Measurements from ENCODE around the gene ULBP2.
"Not testable (repeated sequence)": the region's sequence is repeated elsewhere in the genome, so short reads cannot be mapped to it uniquely, and the experiment has no call there.

ULBP2 gene

DNA sequence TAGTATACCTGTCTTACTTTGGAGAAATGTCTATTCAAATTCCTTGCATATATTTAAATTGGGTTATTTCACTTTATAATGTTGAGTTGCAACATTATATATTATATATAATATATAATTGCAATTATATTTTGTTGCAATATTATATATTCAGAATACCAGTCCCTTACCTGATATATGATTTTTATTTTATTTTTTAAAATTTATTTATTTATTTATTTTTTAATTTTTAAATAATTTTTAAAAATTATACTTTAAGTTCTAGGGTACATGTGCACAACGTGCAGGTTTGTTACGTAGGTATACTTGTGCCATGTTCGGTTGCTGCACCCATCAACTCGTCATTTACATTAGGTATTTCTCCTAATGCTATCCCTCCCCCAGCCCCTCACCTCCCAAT lies 14.8 kb upstream of the ULBP2 start:
- not testable (repeated sequence) for DNase-seq (ENCODE audit: low spot score)

DNA sequence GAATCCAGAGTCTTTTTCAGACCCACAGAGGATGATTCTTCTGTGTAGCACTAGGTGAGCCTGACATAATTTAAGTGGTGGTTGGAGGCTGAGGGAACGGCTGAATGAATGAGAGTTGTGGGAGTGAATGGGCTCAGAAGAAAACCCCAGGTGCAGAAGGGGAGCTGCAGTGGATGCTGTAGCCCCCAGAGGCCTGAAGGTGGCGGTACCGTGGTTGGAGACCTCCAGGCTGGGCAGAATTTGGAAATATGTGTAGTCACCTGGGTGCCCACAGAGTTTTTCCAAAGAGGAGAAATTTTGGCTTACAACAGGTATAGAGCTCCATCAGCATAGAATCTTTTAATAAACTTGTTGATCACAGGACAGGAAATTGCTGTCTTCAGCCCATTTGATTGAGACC lies 12.4 kb upstream of the ULBP2 start:
- no peak for DNase-seq (ENCODE audit: low spot score)

DNA sequence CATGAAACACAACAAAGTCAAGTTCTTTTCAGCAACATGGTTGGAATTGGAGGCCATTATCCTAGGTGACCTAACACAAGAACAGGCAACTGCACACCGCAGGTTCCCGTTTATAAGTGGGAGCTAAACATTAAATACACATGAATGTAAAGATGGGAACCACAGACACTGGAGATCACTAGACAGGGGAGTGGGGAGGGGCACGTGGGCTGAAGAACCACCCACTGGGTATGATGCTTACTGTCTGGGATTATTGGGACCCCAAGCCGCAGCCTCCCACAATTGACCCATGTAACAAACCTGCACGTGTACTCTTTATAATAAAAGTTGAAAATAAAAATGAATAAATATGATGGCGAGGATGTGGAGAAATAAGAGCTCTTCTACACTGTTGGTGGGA lies 10.3 kb upstream of the ULBP2 start:
- DNase-seq (ENCODE audit: low spot score): no peak

DNA sequence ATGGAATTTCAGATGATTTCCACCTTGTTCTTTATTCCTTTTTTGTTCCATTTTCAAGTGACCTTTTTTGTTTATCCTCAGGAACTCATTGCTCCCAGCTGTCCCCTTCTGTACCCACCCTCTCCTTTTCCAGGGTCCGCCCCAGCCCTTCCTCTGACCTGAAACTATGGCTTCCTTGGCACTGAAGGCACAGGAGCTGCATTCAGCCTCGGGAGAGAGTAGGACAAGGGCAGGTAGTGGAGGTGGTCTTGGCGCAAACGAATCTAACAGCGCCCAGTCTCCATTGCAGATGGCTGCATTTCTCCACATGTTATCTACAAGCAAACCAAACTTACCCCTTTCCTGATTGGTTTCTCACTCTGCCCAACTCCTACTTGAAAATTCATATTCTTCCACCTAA lies 8.8 kb upstream of the ULBP2 start:
- DNase-seq (ENCODE audit: low spot score): no peak

DNA sequence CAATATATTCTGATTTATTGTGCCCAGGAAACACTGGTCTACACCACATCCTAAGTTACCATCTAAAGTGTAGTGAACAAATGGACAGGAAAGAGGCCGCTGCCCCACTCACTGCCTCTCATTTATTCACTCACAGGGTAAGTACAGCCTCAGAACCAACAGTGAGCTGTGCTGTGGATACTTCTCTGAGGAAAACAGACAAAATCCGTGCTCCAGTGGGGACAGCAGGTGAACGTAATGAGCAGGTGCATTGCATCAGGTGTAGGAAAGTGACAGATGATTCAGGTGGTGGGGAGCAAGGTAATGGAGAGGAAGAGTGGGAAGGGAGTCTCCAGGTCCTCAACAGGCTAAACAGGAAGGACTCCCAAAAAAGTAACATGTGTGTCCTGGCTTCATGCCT lies 8.4 kb upstream of the ULBP2 start:
- no peak for DNase-seq (ENCODE audit: low spot score)

DNA sequence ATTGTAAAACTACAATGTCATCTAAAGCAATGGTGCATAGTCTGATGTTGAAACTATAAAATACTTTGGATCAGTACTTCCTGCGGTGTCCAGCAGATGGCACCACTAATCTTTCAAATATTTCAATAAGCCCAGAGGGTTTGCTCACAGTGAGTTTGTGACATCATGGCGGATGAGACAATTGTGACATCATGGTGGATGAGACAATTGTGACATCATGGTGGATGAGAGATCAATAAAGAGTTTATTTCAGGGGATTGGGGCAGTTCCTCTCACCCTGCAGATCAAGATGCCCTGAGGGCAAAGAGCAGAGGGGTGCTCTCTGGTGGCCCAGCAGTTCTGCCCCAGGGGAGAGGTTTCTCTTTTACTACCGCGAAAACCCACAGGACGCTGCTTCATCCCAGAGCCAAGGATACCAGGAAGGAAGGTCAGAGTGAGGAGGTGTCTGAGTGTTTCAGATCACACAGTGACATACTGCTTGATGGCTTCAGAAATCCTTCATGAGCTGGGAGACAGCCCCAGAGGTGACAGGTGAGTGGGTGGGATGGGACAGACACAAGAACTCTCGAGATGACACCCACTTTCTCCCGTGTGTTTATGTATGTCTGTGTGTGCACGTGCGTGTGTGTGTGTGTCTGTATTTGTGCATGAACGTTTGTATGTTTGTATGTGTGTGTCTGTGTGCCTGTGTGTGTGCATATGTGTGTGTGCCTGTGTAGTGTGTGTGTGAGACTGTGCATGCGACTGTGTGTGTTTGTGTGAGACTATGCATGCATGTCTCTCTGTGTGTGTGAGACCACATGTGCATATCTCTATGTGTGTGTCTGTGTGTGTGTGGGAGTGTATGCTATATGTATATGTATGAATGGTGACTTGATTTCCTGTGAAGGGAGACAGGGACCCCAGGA lies 7.3 kb upstream of the ULBP2 start:
- DNase-seq (ENCODE audit: low spot score): peak; percentile 51

DNA sequence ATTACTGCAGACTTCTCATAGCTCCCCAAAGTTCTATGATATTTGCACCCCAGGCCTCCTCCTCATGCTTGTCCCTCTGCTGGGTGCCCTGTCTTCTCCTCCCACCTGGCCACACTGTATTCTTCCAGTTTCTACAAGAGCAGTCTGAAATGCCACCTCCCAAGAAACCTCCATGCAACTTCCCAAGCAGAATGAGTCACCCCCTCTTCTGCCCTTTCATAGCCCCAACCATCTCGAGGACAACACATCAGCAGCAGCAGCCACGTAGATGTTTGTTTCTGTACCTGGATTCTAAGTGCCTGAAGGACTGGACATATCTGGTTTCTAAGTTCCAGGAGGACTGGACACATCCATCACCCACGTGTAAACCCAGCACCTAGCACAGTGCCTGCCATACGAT lies 6.6 kb upstream of the ULBP2 start:
- no peak for DNase-seq (ENCODE audit: low spot score)

DNA sequence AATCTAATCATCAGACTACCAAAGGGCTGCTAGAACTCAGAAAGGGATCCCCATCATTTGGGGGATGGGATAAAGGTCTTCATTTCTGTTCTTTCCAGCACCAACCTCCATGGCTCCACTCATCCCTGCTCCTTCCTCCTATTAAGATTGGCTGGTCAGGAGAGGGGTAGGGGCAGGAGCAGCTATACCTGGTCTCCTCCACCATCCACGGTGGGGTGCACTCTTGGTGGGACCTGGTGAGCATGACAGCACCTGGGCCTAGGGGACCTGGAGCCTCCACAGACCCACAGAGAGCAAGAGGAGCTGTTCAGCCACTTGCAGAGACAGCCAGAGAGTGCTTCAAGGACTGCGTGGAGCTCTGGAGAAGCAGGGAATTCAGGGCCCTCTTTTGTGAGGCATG lies 6.1 kb upstream of the ULBP2 start:
- no peak for DNase-seq (ENCODE audit: low spot score)

DNA sequence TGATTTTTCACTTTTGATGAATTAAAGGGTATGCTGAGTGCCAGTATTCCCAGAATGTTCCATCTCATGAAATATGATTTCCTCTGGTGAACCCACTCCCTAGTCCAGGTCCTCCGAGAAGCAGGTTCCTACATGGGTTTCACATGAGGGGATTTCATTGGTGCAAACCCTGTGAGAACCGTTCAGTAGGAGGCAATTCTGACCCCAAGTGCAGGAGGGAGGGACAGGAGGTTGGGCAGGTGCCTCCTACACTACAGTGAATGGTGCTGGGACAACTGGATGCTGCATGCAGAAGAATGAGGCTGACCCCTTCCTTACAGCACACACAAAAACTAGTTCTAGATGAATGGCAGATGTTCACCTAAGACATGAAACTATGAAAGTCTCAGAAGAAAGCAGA lies 5.1 kb upstream of the ULBP2 start:
- no peak for DNase-seq (ENCODE audit: low spot score)

DNA sequence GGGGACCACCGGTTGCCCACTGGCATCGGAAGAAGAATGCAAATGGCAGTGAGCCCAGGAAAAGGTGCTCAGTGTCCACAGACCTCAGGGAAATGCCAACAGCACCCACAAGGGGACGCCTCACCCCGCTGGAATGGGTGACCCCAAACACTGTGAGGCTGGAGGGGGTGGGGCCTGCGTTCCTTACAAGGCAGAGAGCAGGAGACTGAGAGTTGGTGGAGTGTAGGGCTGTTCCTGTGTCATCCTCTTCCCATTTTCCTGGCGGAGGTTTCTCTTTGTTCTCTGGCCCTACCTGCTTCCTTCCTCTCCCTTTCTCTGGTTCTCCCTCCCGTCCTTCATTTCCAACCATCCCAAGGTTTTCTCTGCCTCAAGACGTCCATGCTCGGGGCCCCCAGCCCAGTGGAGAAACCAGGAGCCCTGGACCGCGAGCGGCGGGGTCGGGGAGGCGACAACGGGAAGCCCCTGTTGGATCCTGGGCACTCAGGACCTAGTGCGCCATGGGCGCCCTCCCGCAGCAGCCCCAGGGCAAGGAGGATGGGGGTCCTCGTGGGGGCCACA lies 3.7 kb upstream of the ULBP2 start:
- DNase-seq (ENCODE audit: low spot score): not testable (repeated sequence)

DNA sequence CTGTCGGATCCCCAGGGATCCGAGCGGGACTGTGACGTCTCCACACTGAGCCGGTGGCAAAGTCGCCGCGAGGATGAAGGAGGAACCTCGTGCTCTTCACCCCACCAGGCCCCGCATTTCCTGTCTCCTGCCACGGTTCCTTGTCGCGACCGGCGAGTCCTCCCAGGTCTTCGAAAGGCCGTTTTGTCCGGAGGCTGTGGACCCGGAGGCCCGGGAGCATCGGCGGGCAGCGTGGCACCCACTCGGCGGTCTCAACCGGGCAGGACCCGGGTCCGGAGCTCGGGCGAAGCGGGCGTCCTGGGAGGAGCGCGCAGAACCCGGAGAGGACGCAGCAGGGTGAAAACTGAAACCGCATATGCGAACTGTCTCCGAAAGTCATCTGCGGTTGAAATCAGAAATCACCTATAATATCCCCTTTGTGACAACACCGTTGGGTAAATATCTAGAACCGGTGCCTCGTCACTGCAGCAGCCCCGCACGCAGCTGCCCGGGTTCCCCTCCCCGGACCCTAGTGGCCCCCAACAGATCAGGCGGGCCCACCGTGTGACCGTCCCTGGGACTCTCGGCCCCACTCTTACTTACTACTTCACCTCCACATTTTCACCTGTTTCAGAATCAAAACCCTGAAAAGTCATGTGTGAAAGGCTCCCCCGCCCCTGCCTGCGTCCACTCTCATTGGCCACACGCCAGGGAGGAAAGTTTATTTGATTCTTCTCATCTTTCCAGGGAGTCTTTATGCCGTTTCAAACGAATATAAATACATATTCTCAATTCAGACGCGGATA lies 3.1 kb upstream of the ULBP2 start:
- no peak for DNase-seq (ENCODE audit: low spot score)

DNA sequence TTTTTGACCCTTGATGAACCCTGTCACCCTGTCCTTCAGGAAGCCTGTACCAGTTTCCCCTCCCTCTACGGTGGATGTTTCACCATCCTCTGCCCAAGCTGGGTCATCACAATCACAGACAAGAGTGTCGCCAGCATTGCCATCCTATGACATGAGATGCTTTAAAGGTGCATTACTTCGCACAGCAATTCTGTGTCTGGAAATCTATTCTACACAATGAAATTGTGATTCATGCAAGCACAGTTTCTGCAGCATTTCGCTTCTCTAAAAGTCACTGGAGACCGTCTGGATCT lies 2.5 kb upstream of the ULBP2 start:
- DNase-seq (ENCODE audit: low spot score): no peak

DNA sequence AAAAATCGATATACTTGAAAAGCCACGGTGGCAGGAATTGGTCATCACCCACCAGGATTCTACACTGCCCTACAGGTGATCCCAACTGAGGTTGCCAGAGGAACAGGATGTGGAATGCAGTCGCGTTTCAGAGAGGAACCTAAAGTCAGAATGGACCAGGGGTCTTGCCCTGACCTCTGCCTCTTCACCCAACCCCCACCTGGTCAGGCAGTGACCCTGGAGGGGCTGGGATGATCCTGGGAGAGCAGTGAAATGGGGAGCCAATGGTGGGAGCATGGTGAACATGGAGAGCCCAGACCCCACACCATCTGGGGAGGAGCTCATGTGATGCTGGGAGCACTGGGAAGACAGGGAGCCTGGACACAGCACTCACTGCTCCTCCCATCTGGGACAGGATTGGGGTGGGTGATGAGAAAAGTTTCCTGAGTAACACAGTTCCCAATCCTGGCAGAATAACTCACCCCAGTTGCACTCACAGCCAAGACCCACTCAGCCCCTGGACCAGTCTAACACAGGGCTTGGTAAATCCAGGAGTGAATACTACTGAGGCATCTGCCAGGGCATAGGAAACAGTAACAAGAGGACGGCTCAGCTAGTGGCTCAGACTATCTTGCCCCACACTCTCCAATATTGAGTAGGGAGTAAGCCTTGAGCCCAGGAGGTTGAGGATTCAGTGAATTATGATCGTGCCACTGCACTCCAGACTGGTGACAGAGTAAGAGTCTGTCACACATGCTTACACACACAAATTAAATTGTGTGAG lies 1.7 kb upstream of the ULBP2 start:
- DNase-seq (ENCODE audit: low spot score): no peak

DNA sequence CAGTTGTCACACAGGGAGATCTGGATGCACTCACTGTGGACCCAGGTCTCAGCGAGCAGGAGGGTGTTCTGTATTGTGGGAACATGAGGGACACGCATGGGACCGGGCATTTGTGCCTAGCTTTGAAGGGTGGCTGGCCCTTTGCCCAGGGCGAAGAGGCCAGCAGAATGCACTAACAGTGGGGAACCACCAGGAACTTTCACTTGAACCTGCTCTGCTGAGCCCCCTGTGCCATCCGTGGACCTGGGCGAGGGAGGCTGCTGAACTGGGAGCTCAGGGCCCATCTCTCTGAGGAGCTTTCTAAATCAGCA lies 1.2 kb upstream of the ULBP2 start:
- DNase-seq (ENCODE audit: low spot score): no peak

DNA sequence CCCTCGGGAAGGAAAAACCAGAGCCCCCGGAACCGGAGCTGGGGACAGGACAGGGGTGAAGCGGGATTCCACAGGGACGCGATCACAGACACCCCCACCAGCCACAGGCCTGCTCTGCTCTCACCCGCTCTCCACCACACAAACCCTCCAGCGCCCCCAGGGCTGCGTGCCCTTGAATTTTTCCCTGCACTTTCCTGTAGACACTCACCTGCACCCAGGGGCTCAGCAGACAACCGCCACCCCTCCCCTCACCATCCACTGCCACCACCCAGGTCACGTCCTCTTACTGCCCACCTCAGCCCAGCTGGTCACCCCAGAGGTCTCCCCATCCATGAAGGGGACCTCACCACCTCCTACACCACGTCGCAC lies 631 bp downstream of the ULBP2 start:
- no peak for DNase-seq (ENCODE audit: low spot score)

DNA sequence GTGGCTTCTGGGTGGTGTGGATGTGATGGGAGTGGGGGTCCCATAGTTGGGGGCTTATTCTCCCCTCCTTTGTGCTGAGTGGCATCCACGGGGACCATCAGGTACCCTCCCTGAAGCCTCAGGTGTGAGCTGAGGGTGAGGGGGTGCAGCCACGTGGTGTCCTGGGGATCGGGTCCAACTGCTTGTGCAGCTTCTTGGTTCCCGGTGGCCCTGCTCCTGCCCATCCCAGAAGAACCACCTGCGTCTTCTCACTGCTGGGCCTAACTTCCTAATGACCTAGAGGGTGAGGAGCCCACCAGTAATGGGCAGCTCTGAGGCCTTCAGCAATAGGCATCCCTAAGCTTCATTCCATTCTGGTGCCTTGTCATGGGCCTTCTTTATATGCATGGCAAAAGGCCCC lies 1.5 kb downstream of the ULBP2 start:
- not testable (repeated sequence) for DNase-seq (ENCODE audit: low spot score)

DNA sequence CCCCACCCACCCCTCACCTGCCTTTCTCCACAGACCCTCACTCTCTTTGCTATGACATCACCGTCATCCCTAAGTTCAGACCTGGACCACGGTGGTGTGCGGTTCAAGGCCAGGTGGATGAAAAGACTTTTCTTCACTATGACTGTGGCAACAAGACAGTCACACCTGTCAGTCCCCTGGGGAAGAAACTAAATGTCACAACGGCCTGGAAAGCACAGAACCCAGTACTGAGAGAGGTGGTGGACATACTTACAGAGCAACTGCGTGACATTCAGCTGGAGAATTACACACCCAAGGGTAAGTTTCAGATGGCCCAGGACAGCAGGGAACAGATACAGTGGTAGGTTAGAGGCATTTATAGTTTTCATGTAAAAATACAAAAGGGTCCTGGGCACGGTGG lies 3.5 kb downstream of the ULBP2 start:
- not testable (repeated sequence) for DNase-seq (ENCODE audit: low spot score)

DNA sequence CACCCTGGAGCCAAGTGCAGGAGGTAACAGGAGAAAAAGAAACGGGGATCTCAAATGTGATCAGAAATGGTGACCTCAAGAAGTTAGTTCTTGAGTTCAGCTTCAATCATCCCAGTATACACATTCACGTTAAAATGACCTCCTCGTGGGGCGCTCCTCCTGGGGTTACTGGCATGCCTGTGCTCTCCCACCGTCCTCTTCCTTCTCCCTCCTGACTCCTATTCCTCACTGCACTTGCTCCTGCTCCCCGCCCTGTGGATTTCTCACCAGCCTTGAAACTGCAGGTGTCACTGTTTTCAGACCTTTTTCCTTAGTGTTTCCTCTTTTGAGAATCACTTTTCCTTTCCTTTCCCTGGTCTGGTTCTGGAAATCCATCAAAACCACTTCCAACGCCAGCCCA lies 4.8 kb downstream of the ULBP2 start:
- not testable (repeated sequence) for DNase-seq (ENCODE audit: low spot score)

DNA sequence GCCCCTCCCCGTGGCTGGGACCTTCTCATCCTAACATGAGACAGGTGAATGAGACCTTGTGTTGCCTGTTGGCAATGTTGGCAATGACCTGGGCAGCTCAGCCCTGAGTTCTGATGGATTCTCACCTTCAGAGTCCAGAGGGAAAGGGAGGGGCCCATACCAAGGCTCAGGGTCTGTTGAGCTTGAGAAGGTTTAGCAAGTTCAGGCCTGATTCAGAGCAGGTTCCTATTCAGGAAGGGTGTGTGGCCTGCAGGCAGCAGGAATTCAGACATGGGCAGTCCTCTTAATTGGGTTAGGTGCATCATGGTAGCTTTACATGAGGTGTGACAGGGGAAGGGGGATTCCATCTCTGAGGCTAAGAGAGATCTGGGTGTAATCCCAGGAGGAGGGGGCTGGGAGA lies 5.7 kb downstream of the ULBP2 start:
- DNase-seq (ENCODE audit: low spot score): not testable (repeated sequence)

DNA sequence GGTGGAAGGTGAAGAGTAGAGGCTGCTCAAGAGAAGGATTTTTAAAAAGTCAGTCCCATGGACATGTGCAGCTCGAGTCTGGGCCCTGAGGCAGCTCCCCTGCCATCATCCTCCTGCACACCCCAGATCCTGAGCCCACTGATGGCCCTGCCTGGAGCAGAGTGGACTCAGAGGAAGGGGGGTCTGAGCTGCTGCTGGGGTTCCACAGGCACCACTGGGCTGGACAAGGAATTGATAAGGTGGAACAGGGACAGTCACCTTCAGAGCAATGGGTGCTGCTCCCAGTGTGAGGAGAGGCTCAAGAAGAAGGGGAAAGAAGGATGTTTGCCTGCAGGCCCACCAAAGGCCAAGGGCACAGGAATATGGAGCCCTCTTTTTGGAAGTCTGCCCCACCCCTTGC lies 6.2 kb downstream of the ULBP2 start:
- no peak for DNase-seq (ENCODE audit: low spot score)

DNA sequence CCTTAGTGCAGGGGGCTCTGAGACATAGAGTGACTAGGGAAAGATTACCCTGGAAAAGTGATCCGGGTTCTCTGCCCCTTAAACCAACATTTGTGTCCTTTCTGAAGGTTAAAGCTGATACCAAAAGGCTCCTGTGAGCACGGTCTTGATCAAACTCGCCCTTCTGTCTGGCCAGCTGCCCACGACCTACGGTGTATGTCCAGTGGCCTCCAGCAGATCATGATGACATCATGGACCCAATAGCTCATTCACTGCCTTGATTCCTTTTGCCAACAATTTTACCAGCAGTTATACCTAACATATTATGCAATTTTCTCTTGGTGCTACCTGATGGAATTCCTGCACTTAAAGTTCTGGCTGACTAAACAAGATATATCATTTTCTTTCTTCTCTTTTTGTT lies 6.8 kb downstream of the ULBP2 start:
- DNase-seq (ENCODE audit: low spot score): no peak

DNA sequence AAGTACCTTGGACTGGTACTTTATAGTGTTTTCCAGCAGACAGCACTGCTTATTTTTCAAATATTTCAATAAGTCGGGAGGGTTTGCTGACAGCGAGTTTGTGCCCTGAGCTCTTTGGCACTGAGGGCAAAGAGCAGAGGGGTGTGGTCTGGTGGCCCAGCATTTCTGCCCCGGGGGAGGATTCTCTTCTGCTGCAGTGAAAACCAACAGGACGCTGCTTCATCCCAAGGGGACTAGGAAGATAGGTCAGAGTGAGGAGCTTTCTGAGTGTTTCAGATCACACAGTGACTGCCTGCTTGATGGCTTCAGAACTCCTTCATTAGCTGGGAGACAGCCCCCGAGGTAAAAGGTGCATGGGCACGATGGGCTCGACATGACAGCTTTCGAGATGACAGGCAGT lies 8.6 kb downstream of the ULBP2 start:
- DNase-seq (ENCODE audit: low spot score): no peak

DNA sequence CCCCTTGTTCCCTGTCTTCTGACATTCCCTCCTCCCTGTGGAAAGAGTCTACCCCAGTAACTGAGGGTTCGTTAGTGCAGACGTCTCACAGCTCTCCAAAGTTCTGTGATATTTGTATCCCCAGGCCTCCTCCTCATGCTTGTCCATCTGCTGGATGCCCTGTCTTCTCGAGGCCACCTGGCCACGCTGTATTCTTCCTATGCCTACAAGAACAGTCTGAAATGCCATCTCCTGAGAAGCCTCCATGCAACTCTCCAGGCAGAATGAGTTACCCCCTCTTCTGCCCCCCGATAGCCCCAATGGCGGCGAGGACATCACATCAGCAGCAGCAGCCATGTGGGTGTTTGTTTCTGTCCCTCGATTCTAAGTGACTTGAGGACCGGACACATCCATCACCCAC lies 9.3 kb downstream of the ULBP2 start:
- DNase-seq (ENCODE audit: low spot score): no peak
